WTC11 (cell line): ENCODE data around the gene ARHGEF39.

Experiments used
- CBFB ChIP-seq: sonication (generic); formaldehyde crosslinking; IDR thresholded peaks from 2 replicates; pipeline ENCODE4 v1.8.1; 2022; ENCODE audit warnings: mild to moderate bottlenecking, low read depth, missing genetic modification reagents
- CTCF ChIP-seq: fragments of 200-600 bp; IDR thresholded peaks from 2 replicates; pipeline ENCODE4 v1.8.0; 2022; ENCODE audit warnings: antibody characterized with exemption
- E2F1 ChIP-seq: sonication (generic); formaldehyde crosslinking; IDR thresholded peaks from 2 replicates; pipeline ENCODE4 v1.8.0; 2022; ENCODE audit warnings: mild to moderate bottlenecking, missing genetic modification reagents
- GRHL2 ChIP-seq: fragments of 250-450 bp; sonication (Bioruptor Pico); IDR thresholded peaks from 2 replicates; pipeline ENCODE4 v1.8.0; 2022; ENCODE audit warnings: mild to moderate bottlenecking, moderate library complexity; ENCODE audit not compliant: insufficient replicate concordance, severe bottlenecking
- JAZF1 ChIP-seq: fragments of 250-450 bp; sonication (Bioruptor Pico); IDR thresholded peaks from 2 replicates; pipeline ENCODE4 v1.9.0; 2021; ENCODE audit warnings: moderate library complexity, mild to moderate bottlenecking, inconsistent platforms
- MAX ChIP-seq: sonication (generic); formaldehyde crosslinking; IDR thresholded peaks from 2 replicates; pipeline ENCODE4 v1.8.0; 2022; ENCODE audit warnings: mild to moderate bottlenecking, missing genetic modification reagents
- NFYB ChIP-seq: sonication (generic); formaldehyde crosslinking; conservative IDR thresholded peaks from 2 replicates; pipeline ENCODE4 v1.8.0; 2022; ENCODE audit warnings: low read depth, missing genetic modification reagents
- SMAD3 ChIP-seq: sonication (generic); formaldehyde crosslinking; IDR thresholded peaks from 2 replicates; pipeline ENCODE4 v1.8.0; 2022; ENCODE audit warnings: missing genetic modification reagents, mild to moderate bottlenecking, borderline replicate concordance
- USF2 ChIP-seq: sonication (generic); formaldehyde crosslinking; IDR thresholded peaks from 2 replicates; pipeline ENCODE4 v1.8.1; 2023; ENCODE audit warnings: mild to moderate bottlenecking, missing genetic modification reagents, moderate library complexity
- ZNF281 ChIP-seq: sonication (generic); formaldehyde crosslinking; IDR thresholded peaks from 2 replicates; pipeline ENCODE4 v1.8.0; 2023; ENCODE audit warnings: mild to moderate bottlenecking, missing genetic modification reagents
- ZNF317 ChIP-seq: sonication (generic); formaldehyde crosslinking; IDR thresholded peaks from 2 replicates; pipeline ENCODE4 v1.8.1; 2023; ENCODE audit warnings: low read depth, mild to moderate bottlenecking, moderate library complexity, missing genetic modification reagents, borderline replicate concordance
- ZNF512 ChIP-seq: sonication (generic); formaldehyde crosslinking; IDR thresholded peaks from 2 replicates; pipeline ENCODE4 v1.8.1; 2022; ENCODE audit warnings: missing genetic modification reagents, borderline replicate concordance

GRCh38 chr9:35639631-35640030 lies 25.4 kb downstream of the ARHGEF39 start:
- TF ChIP-seq E2F1 (CRISPR knock-in tag) (no peak), USF2 (CRISPR knock-in tag) (no peak), GRHL2 (CRISPR knock-in tag) (no peak), CTCF (no peak), NFYB (CRISPR knock-in tag) (no peak), JAZF1 (CRISPR knock-in tag) (no peak), ZNF281 (CRISPR knock-in tag) (no peak), CBFB (no peak), ZNF317 (CRISPR knock-in tag) (no peak), SMAD3 (CRISPR knock-in tag) (no peak), ZNF512 (CRISPR knock-in tag) (no peak), MAX (CRISPR knock-in tag) (no peak)
